ENCODE data around the gene OR2AT4. TPM values are rescaled to one million over a fixed set of nuclear protein-coding genes. Genes with fewer than 3 reads are reported as not detected.
"Not testable (repeated sequence)": the region's sequence is repeated elsewhere in the genome, so short reads cannot be mapped to it uniquely, and the experiment has no call there.

OR2AT4 gene
- total and polyA plus RNA-seq, 2 donors (not counting 3 experiments of a cell fraction or from before 2014, with no cell fraction given): not detected

- Histone ChIP-seq H3K27ac (ENCODE audit: insufficient read depth, low read depth, low read length) (no peak overlapping the region), H3K4me2 (ENCODE audit: insufficient read depth, low read length) (no peak overlapping the region), H4K20me1 (replicated peaks; ENCODE audit: control insufficient read depth, extremely low read depth, insufficient read depth, low read length) (no peaks in the 10 kb centered on the region), H3K4me3 (replicated peaks in 1 of 3; ENCODE audit: insufficient read depth in 1 of 3, low read depth in 1 of 3, low read length in 3 of 3) (no peak overlapping the region), H3K9me3 (replicated peaks; ENCODE audit: control insufficient read depth, insufficient read depth, low read length) (no peaks in the 10 kb centered on the region), H3K36me3 (ENCODE audit: control insufficient read depth in 2 of 2, extremely low read depth in 1 of 2, insufficient read depth in 2 of 2, low read length in 2 of 2) (no peaks in the 10 kb centered on the region), H3K4me1 (ENCODE audit: control insufficient read depth, extremely low read depth, insufficient read depth, low read length) (no peaks in the 10 kb centered on the region), H3K9ac (replicated peaks; ENCODE audit: extremely low read depth, insufficient read depth, low read length) (no peak overlapping the region), H3K79me2 (ENCODE audit: control insufficient read depth, insufficient read depth, low read length) (no peaks in the 10 kb centered on the region), H2AFZ (ENCODE audit: low read depth, low read length) (no peak overlapping the region), H3K9me1 (replicated peaks; ENCODE audit: control insufficient read depth, extremely low read depth, insufficient read depth, low read length) (no peaks in the 10 kb centered on the region), H3K27me3 (ENCODE audit: control insufficient read depth in 2 of 2, insufficient read depth in 2 of 2, low read length in 2 of 2) (peaks cover 7 to 23% of the 10 kb centered on the region in 2 experiments)
- POLR2A ChIA-PET: no interaction called here
- TF ChIP-seq GATA2 (IDR thresholded peaks at IDR 0.05; ENCODE audit: insufficient read depth, insufficient read length, low read depth, low read length) (no peak), JUN (IDR thresholded peaks at IDR 0.05; ENCODE audit: borderline replicate concordance, insufficient read depth, insufficient read length, low read depth) (no peak), POLR2A (IDR thresholded peaks at IDR 0.05; ENCODE audit: low read depth, low read length) (no peak), MYC (IDR thresholded peaks at IDR 0.05; ENCODE audit: low read depth, low read length) (no peak)
- TF ChIP-seq, protein P1, sequence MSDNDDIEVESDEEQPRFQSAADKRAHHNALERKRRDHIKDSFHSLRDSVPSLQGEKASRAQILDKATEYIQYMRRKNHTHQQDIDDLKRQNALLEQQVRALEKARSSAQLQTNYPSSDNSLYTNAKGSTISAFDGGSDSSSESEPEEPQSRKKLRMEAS (IDR thresholded peaks at IDR 0.05; ENCODE audit: insufficient read depth, insufficient read length): no peak
- intact Hi-C loops (cut with micrococcal nuclease): no loop called here
- BruUV-seq (replicated peaks): no TSS peak
- dilution Hi-C loops (cut with MboI; ENCODE audit: extremely low pct_ligation_motif_present, low sequenced_read_pairs): no loop called here
- DNase-seq (ENCODE audit: low read depth, low spot score) (no peak), FAIRE-seq (no peak)
- CTCF ChIA-PET: no interaction called here
Measured at GRCh38 chr11:75051043-75051442, 45.6 kb downstream of the OR2AT4 start.

DNA sequence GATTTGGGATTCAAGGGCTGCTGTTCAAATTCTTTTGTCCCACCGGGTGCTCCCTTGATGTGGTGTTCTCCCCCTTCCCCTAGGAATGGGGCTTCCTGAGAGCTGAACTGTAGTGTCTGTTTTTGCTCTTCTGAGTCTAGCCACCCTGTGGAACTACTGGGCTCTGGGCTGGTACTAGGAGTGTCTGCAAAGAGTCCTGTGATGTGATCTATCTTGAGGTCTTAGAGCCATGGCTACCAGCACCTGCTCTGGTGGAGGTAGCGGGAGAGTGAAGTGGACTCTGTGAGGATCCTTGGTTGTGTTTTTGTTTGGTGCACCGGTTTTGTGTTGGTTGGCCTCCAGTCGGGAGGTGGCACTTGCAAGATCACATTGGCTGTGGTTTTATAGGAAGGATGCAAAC, 46.2 kb downstream of the OR2AT4 start:
- Histone ChIP-seq H3K4me2 (ENCODE audit: insufficient read depth, low read length) (no peak overlapping the region), H3K79me2 (ENCODE audit: control insufficient read depth, insufficient read depth, low read length) (no peaks in the 10 kb centered on the region), H3K36me3 (ENCODE audit: control insufficient read depth in 2 of 2, extremely low read depth in 1 of 2, insufficient read depth in 2 of 2, low read length in 2 of 2) (no peaks in the 10 kb centered on the region), H3K4me1 (ENCODE audit: control insufficient read depth, extremely low read depth, insufficient read depth, low read length) (no peaks in the 10 kb centered on the region), H3K9ac (replicated peaks; ENCODE audit: extremely low read depth, insufficient read depth, low read length) (no peak overlapping the region), H3K9me3 (replicated peaks; ENCODE audit: control insufficient read depth, insufficient read depth, low read length) (no peaks in the 10 kb centered on the region), H3K27me3 (ENCODE audit: control insufficient read depth in 2 of 2, insufficient read depth in 2 of 2, low read length in 2 of 2) (peaks cover 7 to 23% of the 10 kb centered on the region in 2 experiments), H3K9me1 (replicated peaks; ENCODE audit: control insufficient read depth, extremely low read depth, insufficient read depth, low read length) (no peaks in the 10 kb centered on the region), H4K20me1 (replicated peaks; ENCODE audit: control insufficient read depth, extremely low read depth, insufficient read depth, low read length) (no peaks in the 10 kb centered on the region), H3K4me3 (replicated peaks in 1 of 3; ENCODE audit: insufficient read depth in 1 of 3, low read depth in 1 of 3, low read length in 3 of 3) (no peak overlapping the region), H3K27ac (ENCODE audit: insufficient read depth, low read depth, low read length) (no peak overlapping the region), H2AFZ (ENCODE audit: low read depth, low read length) (no peak overlapping the region)
- dilution Hi-C loops (cut with MboI; ENCODE audit: extremely low pct_ligation_motif_present, low sequenced_read_pairs) (no loop called here), intact Hi-C loops (cut with micrococcal nuclease) (no loop called here)
- TF ChIP-seq POLR2A (IDR thresholded peaks at IDR 0.05; ENCODE audit: low read depth, low read length) (no peak), GATA2 (IDR thresholded peaks at IDR 0.05; ENCODE audit: insufficient read depth, insufficient read length, low read depth, low read length) (no peak), POLR2AphosphoS5 (IDR thresholded peaks at IDR 0.05; ENCODE audit: insufficient read depth, low read depth, low read length) (no peak), MYC (IDR thresholded peaks at IDR 0.05; ENCODE audit: low read depth, low read length) (no peak)
- FAIRE-seq: no peak
- no TSS peak for BruUV-seq (replicated peaks)
- no peak for DNase-seq (ENCODE audit: low read depth, low spot score)
- ChIA-PET CTCF (no interaction called here), POLR2A (no interaction called here)

- H3K9ac ChIP-seq (replicated peaks; ENCODE audit: extremely low read depth, insufficient read depth, low read length); H4K20me1 ChIP-seq (replicated peaks; ENCODE audit: control insufficient read depth, extremely low read depth, insufficient read depth, low read length); H3K79me2 ChIP-seq (ENCODE audit: control insufficient read depth, insufficient read depth, low read length); POLR2A ChIA-PET; H3K36me3 ChIP-seq (ENCODE audit: control insufficient read depth in 2 of 2, extremely low read depth in 1 of 2, insufficient read depth in 2 of 2, low read length in 2 of 2); H2AFZ ChIP-seq (ENCODE audit: low read depth, low read length); intact Hi-C loops (cut with micrococcal nuclease); H3K27ac ChIP-seq (ENCODE audit: insufficient read depth, low read depth, low read length); dilution Hi-C loops (cut with MboI; ENCODE audit: extremely low pct_ligation_motif_present, low sequenced_read_pairs); DNase-seq (ENCODE audit: low read depth, low spot score); H3K9me1 ChIP-seq (replicated peaks; ENCODE audit: control insufficient read depth, extremely low read depth, insufficient read depth, low read length); H3K4me1 ChIP-seq (ENCODE audit: control insufficient read depth, extremely low read depth, insufficient read depth, low read length); H3K4me3 ChIP-seq (replicated peaks in 1 of 3; ENCODE audit: insufficient read depth in 1 of 3, low read depth in 1 of 3, low read length in 3 of 3); FAIRE-seq; H3K9me3 ChIP-seq (replicated peaks; ENCODE audit: control insufficient read depth, insufficient read depth, low read length); BruUV-seq (replicated peaks); H3K4me2 ChIP-seq (ENCODE audit: insufficient read depth, low read length): not testable (repeated sequence)
- peaks cover 5 to 23% of the 10 kb centered on the region in 2 experiments for H3K27me3 ChIP-seq (ENCODE audit: control insufficient read depth in 2 of 2, insufficient read depth in 2 of 2, low read length in 2 of 2)
- CTCF ChIA-PET: interaction anchor here (1.6 kb wide), 1 partner anchor 91 kb away, joined by 7 read pairs; no protein-coding TSS in a partner anchor
Measured at GRCh38 chr11:75049501-75050266, 47.0 kb downstream of the OR2AT4 start.
